CD4-positive, alpha-beta T cell treated with Interleukin-6 at 100 ng/mL for 8 hours (primary cell): ENCODE data around the gene CSKMT.
"Not testable (repeated sequence)": the region's sequence is repeated elsewhere in the genome, so short reads cannot be mapped to it uniquely, and the experiment has no call there.

ENCODE experiments used
- DNase-seq: peaks from one replicate; pipeline ENCODE4 v3.0.0-alpha.2; 2020; ENCODE audit warnings: mixed read lengths, low spot score

CSKMT gene

DNA sequence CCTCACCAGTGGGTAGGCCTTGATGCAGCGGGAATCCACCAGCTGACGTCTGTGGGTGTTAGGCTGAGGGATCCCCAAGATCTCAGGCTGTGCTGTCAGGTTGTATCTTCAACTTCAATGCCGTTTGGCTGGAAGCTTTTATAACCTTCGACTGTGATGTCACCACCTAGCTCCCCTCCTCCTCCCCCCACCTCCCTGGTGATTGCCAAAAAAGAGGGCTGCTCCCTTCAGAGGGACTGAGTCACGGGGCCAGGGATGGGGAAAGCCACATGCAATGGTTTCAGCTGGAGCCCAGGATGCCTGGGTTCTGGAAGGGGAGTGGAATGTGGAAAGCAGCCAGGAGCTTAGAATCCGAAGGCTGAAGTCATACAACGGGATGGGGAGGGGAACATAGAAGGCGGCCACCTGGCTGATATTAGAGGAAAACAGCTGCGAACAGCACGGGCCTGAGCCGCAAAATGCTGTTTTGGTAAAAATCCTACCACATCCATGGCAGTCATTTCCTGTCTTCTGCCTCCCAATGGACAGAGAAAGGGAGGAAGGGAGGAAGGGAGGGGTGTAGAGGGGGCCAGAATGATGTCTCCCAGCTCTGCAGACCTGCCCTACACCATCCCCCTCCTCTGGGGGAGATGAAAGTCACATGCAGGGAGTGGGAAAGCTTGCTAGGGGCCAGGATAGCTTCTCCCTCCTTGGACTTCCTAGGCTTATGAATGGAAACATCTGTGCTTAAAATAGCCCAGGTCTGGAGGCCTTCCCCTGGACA, 24.5 kb downstream of the CSKMT start, which contains the start of gene LRRN4CL:
TSS of gene LRRN4CL (minus strand) at position 110 of the 763 bp plus-strand sequence. CDS start 1,022 bp downstream, outside the sequence.
- DNase-seq, result no peak

DNA sequence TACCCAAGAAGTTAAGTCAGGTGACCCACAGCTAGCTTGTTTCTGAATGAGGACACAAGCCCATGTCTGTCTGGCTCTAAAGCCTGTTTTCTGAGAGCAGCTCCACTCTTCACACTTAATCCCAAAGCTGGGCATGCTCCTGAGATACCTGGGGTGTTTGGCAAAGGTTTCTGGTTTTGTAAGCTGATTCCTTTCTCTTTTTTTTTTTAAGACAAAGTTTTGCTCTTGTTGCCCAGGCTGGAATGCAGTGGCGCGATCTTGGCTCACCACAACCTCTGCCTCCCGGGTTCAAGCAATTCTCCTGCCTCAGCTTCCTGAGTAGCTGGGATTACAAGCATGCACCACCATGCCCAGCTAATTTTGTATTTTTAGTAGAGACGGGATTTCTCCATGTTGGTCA, 28.5 kb downstream of the CSKMT start:
- DNase-seq, result not testable (repeated sequence)

DNA sequence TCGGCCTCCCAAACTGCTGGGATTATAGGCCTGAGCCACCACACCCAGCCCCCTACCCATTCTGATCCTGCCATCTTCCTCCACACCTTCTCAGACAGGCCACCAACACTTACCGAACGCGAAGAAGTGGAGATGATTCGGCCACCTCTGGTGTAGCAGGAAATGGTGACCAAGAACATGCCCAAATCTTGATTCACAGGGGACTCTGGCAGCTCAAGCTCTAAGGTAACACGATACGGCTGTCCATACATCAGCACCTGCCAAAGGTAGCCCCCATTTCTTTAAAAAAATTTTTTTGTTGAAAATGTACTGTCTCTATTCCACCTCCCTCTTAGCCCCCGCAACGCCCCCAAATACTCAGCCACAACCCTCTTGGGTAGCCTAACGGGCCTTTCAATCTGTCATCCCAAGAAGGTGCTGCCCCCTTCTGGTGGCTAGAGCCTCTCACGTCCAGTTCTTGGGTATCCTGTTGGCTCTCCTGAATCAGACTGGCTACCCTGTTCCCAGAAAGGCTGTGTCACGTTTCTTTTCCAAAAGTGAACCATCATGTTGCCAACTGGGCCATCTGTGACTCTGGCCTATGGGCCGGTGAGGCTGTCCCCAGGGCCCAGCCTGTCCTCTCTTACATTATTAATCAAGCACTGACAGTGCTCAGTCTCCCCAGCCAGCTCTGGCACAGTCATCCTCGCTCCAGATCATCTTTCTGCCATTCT, 29.5 kb downstream of the CSKMT start:
- DNase-seq, result peak; percentile 81

DNA sequence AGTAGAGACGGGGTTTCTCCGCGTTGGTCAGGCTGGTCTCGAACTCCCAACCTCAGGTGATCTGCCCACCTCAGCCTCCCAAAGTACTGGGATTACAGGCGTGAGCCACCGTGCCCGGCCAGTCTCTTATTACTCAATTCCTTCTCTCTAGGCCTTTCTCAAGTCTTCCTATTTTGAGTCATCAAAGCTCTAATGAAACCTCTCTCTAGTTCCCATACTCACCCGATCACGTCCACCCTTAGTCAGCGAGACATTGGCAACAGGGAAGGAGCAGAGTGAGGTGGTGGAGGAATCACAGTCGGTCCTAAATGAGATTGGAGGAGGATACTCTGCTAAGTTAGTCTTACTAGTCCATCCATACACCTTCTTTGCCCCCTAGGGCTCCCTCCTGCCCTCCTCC, 37.1 kb downstream of the CSKMT start:
- DNase-seq, result no peak

DNA sequence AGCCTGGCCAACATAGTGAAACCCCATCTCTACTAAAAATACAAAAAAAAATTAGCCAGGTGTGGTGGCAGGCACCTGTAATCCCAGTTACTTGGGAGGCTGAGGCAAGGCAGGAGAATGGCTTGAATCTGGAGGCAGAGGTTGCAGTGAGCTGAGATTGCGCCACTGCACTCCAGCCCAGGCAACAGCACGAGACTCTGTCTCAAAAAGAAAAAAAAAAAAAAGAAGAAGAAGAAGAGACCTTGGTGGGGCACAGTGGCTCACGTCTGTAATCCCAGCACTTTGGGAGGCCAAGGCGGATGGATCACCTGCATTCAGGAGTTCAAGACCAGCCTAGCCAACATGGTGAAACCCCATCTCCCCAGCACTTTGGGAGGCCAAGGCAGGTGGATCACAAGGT, 38.8 kb downstream of the CSKMT start:
- DNase-seq, result not testable (repeated sequence)

DNA sequence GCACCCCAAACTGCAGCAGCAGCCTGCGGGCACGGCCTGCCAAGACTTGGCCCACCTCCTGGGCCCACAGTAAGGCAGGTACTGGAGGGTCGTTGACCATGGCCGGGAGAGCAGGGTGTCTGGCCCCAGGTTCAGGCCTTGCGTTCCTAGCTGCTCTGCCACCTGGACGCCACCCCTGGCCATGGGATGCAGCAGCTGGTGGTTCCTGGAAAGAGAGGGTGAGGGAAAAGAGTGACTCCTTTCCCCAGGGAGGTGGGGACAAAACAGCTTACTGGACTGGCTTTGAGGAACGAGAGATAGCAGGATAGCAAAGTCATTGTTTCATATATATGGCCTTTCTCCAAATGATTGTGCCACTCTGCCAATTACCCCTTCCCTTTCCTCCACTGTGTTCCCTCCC, 40.3 kb downstream of the CSKMT start:
- no peak for DNase-seq

DNA sequence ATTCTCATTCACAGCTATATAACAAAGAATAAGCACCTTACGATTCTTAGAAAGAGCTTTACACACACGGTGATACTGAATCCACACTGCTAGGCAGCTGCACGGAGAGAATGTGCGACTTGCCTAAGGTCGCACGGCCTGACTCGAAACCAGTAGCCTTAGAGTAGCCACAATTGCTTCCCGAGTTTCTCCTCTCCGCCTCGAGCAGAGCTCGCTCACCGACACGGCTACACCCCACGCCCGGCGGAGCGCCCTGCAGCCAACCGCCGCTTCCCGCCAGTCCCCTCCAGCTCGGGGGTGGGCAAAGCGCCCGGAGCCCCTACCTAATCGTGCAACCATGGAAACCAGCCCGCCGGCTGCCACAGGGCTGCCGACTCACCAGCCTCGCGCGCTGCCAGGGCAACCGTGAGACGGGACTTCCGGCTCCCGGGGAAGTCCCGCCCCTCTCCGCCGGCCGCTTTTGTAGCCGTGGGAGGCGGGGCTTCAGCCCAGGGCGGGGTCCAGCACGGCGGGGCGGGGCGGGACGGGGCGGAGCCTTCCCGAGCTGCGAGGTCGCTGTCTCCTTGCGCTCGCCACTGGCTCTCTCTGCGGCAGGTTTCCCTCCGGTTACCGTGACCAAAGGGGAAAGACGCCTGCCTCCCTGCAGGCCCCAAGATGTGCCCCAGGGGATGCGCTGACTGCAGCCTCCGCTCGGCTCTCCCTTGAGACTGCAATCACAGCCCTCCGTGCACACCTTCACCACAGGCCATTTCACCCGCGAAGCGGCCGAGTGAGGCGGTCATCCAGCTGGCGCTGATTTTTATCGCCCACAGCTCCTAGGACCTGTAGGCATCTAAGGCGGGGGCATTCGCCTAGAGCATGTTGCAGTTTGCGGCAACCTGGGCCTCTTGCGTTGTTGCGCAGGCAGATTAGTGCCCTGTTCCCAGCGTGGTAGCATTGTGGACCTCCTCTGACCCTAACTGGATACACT, 41.1 kb downstream of the CSKMT start:
- DNase-seq, result peak; percentile 93

DNA sequence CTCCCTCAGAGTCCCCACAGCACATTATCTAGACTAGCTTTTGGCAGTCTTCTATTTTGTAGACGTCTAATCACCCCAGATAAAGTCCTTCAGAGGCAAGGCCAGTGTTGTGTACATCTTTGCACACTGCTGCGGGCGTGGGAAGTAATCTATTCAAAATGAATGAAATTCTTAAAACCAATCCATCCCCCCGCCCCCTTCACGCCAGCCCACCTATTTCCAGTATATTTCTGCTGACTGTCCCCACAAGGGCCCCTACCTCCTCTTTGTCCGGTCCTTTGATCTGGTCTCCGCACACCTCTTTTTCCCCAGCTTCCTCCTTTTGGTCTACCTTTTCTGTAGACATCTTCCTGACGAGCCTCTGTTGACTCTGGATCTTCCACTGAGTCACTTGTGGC, 41.7 kb downstream of the CSKMT start:
- no peak for DNase-seq

DNA sequence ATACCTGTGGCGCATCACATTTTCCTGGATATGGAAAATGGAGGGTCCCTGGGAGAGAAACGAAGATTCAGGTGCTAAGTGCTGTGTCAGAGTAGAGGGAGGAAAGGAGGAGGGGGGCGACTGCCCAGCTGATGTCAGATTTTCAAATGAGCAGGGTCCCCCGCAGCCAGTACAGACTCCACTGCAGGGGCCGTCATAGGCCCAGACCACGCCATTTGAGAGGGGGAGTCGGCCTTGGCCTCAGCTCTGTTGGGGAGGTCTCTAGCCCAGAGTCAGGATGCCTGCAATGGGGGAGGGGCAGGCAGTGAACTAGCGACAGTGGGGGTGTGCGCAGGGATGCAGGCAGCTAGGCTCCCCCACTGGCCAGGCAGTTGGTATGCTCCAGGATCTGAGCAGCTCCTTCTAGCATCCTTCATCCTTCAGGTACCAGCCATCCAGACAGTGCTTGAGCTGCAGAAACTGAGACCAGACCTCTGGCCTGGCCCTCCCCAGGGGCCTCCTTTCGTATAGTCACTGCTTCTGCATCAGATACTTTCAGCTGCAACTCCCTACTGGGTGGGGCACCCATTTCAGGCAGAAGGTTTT, 42.3 kb downstream of the CSKMT start, which contains the start of the genes BSCL2 and GNG3:
TSS of gene BSCL2 (minus strand) at position 148 of the 585 bp plus-strand sequence. CDS start 229 bp downstream, outside the sequence.
TSS of gene GNG3 (plus strand) at position 400 of the 585 bp plus-strand sequence. CDS start 620 bp downstream, outside the sequence.
- DNase-seq, result no peak

DNA sequence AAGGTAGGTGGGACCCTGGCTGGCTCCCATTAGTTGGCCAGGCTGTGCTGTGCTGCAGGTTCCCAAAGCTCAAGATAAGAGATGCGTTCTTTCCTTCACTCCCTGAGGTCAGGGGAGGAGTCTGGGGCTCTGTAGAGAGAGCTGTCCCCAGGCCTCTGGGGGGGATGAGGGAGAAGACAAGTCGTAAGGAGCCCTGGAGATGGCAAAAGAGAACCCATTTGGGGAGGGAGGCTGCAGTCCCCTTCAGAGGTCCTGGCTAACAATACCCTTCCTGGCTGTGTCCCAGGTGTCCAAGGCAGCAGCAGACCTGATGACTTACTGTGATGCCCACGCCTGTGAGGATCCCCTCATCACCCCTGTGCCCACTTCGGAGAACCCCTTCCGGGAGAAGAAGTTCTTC, 43.3 kb downstream of the CSKMT start:
- no peak for DNase-seq

DNA sequence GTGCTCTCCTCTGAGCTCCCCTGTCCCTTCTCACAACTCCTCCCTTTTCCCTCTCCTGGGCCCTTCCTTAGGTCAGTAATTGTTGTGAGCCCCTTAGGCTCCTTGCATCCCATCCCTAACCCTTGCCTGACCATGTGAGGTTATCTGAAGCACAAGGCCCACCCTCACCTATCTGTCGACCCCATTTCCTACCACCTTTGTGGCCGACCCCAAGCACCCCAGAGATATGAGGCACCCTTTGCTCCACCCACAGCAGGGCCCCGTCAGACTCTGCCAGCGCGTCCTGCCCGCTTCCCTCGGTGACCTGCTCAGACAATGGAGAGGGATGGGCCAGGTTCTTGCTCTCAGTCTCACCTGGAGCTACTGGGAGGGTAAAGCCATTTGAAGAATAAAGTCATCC, 43.7 kb downstream of the CSKMT start:
- peak; percentile 46 for DNase-seq

DNA sequence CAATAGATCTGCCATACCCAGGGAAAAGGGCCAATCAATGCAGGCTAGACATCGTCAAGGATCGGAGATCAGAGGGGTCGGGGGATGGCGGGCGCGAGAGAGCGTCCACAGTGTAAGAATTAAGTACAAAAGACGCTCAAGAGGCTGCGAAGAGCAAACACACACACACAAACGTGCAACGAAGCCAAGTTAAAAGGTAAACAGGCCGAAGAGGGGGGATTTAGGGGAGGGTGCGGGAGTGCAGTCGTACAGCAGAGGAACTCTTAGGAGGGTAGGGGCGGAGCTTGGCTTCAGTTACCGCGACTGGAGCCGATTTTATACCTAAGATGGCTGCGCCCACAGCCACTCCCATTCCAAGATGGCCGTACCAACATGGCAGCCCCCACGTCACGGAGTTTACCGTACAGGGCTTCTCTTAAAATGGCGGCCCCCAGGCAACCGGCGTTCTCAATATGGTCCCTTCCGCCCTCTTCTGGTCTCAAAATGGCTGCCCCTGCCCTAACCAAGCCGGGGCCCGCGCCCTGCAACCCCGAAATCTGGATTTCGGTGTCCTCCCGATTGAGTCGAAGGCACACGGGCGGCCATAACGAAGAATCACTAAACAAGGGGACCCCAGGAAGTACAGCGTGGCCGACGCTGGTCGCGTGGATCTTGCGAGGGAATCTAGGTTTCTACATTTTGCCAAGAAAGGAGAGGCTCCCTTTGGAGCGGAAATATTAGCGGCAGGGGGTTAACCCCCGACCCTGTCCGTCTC, 44.3 kb downstream of the CSKMT start:
- DNase-seq, result peak; percentile 98

DNA sequence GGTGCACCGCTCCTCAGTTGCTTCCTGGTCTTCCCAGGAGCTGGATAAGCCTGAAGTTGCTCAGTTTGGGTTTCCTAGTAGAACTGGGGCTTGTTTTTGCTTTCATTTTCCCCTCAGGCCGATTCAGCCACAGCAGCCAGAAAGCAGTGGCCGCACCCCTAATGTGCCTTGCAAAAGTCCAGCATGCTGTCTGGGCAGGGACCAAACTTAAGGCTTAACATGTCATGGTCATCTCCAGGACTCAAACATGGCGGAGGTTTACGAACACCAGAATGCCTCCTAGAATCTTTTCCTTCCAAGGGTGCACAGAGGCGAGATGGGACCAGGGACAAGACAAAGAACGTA, 44.9 kb downstream of the CSKMT start:
- DNase-seq, result no peak

DNA sequence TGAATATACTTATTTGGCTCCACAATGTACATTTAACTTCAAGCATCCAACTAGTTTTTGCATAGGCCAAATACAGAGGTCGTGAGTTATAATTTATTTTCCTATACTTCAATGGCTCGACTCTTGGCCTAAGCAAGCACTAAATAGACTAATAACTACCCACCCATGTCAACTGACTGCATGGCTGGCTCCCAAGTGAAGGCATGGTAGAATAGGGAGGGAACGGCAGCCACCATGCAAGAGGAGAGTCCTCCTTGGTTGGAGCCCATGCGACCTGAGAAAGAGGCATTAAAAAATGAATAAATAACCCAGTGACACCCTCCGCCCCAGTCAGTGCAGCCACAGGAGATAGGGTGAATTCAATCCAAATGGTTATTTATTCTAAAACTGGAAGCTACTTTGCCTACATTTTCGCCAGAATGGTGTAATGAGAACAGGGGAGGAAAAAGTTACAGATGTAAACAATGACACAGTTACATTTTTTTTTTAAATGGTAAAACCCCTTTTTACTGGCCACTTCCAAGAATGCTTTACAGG, 47.2 kb downstream of the CSKMT start:
- no peak for DNase-seq

DNA sequence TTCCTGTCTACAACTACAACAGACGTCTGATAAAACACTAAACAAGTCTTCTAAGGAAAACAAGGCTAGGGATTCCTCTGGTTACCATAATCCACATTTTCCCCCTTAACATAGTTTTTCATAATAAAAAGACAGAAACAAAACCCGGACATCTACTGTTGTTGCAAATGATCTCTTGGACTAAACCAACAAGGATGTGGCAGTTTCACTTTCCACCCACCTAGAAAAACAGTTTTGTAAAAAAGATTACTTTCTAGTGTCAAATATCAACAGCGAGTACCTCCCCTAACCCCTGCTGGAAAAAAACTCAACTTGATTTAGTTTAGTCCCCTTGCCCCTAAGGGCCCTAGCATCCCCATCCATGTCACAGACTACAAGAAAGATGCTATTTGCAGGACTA, 47.7 kb downstream of the CSKMT start:
- DNase-seq, result no peak

DNA sequence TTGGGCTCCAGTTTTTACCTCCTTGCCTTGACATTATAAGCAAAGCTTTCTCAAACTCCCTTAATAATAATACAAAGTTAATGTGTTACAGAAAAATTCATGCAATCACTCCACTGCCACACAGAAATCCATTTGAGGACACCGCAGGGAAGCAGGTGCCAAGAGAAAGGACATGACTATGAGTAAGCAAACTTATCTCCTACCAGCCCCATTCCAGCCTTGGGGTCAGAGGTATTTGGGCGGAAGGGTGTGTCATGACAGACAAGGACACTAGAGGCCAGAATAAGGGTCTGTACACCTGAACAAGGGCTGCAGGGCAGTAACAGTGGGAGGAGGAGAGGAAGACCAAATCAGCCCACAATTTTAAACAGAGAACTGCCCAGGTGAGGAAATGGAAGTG, 48.2 kb downstream of the CSKMT start:
- DNase-seq, result no peak

DNA sequence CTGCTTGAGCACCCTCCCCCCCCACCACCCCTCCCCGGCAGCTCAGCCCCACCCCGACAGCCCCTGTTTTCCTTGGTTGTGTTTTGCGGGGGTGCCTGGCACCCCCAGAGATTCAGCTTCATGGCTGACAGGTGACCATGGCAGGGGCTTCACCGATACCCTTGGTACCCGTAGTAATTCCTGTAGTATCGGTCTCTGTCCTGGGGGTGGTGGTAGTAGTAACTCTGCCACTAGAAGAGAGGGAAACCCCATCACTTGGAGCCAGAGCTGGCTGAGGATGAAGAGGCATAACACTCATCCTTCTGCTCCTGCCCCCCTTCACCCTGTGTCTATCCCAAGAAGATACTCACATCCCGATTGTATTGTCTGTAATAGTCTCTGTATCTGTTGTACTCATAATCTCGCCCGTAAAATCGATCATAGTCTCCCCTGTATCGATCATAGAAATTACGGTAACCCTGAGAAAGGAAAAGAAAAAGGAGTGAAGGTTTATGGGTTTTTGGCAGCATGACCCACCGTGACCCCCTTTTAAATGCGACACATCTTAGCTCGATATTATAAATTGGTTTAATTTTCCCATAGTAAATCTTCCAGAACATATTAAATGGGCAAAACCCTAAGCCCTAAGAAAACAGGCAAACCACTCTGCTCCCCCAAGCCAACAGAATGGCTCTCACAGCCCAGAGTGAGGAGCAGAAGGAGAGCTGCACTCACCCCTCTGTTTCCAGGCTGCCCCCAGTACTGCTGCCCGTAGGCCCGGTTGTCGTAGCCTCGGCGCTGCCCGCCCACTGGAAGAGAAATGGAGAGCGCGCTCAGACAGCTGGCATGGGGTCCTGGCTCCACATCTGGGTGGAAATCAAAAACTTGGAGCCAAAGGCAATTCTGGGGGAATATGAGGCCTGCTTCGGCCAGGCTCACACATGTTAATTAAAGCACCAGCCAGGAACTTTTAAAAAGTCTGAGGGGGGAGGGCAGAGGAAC, 50.3 kb downstream of the CSKMT start:
- DNase-seq, result no peak

DNA sequence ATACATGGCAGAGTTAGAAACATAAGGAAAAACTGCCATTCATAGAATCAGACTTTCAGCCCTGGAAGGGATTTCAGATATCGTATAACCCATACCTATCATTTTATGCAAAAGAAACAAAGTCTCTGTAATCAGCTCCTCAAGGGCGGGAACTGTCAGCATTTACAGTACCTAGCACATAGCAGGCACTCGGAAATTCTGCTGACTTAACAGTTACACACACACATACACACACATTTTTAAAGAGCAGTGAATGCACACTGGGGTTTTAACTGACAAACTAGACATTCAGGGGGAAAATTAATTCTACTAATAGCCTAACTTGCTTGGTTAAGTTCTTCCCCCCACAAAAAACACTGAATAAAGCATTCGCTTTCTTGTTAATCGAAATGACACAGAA, 51.1 kb downstream of the CSKMT start:
- no peak for DNase-seq

DNA sequence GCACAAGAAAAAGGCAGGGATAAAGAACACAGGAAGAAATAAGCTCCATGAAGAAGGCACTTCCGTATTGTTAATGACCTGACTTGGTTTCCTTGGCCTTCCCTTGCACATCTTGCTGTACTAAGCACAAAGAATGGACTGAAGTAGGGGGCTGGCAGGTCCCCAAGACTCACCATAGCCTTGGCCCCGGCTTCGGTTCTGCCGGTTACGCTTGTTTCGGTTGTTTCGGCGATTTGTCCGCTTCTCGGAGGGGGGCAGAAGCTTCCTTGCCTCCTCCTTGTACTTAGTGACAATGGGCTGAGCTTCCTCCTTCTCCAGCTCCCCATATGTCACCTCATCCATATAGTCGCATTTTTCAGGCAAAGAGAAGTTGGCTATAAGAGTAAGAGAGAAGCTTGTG, 51.7 kb downstream of the CSKMT start:
- no peak for DNase-seq
